ENCODE data around the gene TSSK1B.

GRCh38 chr5:113448252-113448651 lies 13.5 kb upstream of the TSSK1B start:
- TF ChIP-seq CTCF (IDR thresholded peaks at IDR 0.05) (no peak), POLR2A (IDR thresholded peaks at IDR 0.05) (no peak)

All from right lobe of liver (tissue), 4 donors.